HG02763 (cell line): Measurements from ENCODE around the gene EXOC6.
"Not testable (repeated sequence)": the region's sequence is repeated elsewhere in the genome, so short reads cannot be mapped to it uniquely, and the experiment has no call there.

Experiments
- ATAC-seq: cut with Tn5 transposase; IDR thresholded peaks from one replicate; pipeline ENCODE4 v1.9.1; 2021; ENCODE audit warnings: mild to moderate bottlenecking, moderate library complexity; ENCODE audit not compliant: unreplicated experiment

The EXOC6 gene

DNA sequence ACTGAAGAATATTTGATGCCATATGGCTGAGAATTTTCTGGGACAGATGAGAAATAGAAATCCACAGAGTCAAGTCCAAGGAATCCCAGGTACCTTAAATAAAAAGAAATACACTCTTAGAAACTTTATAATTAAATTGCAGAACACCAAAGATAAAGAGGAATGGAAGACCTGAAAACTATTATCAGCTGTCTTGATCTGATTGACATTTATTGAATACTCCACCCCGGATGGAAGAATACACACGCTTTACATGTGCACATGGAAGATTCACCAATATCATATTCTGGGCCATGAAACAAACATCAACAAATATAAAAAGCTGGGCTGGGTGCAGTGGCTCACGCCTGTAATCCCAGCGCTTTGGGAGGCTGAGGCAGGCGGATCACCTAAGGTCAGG lies 81.6 kb downstream of the EXOC6 start:
- no peak for ATAC-seq

DNA sequence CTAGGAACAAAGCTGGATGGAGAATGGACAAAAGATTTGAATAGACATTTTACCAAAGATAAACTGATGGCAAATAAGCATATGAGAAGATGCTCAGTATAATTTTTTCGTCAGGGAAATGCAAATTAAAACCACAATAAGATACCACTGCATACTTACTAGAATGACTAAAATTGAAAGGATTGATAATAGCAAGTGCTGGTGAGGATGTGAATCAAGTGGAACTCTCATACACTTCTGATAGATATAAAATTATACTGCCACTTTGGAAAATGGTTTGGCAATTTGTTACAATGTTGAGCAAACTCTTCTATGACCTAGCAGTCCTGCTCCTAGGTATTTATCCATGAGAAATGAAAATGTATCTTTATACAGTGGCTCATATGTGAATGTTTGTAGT lies 83.3 kb downstream of the EXOC6 start:
- ATAC-seq, result no peak

- no peak for ATAC-seq
Measured at GRCh38 chr10:92937876-92938275, 89.6 kb downstream of the EXOC6 start.

DNA sequence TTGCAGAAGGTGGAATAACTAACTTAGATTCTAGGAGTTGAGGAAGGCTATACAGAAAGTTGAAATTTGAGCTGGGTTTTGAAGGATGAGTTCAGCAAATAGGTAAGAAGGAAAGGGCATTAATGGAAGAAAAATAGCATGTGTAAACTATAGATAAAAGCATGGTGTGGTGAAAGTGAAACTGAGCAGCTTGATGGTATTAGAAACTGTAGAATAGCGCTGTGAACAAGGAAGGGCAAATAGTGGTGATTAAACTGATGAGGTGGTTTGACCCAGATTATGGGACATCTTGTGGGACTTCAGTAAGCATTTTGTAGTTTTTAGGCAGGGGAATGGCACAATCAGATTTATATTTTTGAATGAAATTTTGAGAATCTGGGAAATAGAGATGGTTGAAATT lies 90.5 kb downstream of the EXOC6 start:
- no peak for ATAC-seq

DNA sequence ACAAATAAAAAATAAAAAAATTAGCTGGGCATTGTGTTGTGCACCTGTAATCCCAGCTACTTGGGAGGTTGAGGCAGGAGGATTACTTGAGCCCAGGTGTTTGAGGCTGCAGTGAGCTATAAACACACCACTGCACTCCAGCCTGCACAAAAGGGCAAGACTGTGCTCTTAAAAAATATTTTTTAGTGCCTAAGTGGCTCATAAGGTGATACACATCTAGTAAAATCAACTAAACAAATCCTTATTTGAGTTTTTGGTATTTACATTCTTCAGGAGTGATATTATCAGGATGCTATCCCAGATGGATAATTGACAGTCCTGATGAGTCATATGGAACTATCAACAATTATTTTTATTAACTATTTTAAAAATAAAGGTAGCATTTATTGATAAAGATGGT lies 93.9 kb downstream of the EXOC6 start:
- ATAC-seq, result no peak

GRCh38 chr10:92946491-92946890 lies 98.2 kb downstream of the EXOC6 start:
- no peak for ATAC-seq

DNA sequence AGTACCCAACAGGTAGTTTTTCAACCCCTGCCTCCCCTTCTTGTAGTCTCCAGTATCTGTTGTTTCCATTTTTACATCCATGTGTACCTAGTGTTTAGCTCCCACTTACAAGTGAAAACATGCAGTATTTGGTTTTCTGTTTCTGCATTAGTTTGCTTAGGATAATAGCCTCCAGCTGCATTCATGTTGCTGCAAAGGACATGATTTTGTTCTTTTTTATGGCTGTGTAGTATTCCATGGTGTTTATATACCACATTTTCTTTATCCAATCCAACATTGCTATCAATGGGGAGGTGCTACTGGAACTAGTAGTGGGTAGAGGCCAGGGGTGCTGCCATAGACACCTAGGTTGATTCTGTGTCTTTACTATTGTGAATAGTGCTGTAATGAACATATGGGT lies 104.3 kb downstream of the EXOC6 start:
- ATAC-seq, result not testable (repeated sequence)

- no peak for ATAC-seq
Measured at GRCh38 chr10:92957223-92958010, 109.1 kb downstream of the EXOC6 start.

- ATAC-seq, result no peak
Measured at GRCh38 chr10:92961638-92962037, 113.3 kb downstream of the EXOC6 start.

DNA sequence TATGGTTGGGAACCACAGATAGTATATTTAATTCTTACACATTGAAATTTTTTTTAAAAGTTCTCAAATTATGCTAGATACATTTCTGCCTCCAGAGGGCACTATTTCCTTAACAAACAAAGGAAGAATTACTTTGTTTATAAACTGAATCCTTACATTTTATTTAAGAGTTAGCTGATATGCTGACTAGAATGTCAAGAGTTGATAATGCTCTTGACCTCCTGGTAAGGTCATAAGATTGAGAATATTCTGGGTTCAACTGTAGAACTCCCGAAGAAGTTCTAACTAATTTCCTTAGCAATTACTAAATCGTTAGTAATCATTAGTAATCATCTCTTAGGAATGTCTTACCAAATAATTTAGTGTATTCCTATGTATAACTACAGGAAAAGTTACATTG lies 117.0 kb downstream of the EXOC6 start:
- ATAC-seq, result no peak

GRCh38 chr10:92967641-92968040 lies 119.3 kb downstream of the EXOC6 start:
- ATAC-seq, result no peak

GRCh38 chr10:92969151-92969550 lies 120.8 kb downstream of the EXOC6 start:
- ATAC-seq, result no peak

DNA sequence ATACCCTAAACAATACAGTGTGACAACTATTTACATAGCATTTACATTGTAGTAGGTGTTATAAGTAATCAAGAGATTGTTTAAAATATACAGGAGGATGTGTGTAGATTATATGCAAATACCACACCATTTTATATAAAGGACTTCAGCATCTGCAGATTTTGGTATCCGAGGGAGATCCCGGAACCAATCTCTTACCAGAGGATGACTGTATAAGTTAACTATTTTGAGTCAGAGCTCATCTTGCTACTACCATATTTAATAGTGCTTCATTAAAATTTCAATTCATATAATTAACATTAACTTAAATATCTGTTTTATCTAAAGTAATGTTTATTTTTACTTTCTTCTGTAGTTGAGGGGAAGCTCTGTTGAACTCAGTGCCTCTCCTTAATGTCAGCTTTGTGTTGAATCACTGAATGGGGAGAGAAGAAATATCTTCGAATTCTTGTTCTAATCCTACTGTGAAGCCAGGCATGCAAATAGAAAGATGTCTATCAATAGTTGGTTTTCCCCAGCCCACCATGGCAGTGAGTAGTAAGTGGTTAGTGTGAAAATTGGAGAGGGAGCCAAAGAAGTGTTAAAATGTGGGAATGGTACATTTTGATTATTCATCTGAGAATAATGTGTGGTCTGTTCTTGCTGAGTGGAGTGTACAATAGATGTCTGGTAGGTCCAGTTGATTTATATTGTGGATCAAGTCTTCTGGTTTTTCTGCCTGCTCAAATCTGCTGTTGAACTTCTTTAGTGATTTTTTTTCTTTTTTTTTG lies 122.2 kb downstream of the EXOC6 start:
- no peak for ATAC-seq

- no peak for ATAC-seq
Measured at GRCh38 chr10:92972066-92972870, 123.9 kb downstream of the EXOC6 start.

DNA sequence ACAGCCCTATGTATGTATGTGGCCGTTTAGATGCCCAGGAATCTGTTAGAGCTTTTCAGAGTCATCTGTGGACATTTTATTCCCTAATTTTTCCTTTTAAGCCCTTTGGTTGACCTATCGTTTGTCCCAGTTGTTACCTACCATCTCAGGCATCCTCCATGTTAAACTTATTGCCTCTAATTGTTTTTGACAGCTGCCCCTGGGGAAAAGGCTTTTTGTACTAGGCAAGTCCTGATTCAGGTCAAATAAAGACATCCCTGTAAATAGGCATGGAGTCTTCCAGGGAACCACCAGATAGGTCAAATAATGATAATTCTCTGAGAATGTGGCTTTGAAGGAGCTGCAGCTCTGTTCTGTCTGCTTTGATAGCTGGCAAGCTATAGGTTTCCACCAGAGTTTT lies 124.6 kb downstream of the EXOC6 start:
- ATAC-seq, result no peak

- ATAC-seq, result not testable (repeated sequence)
Measured at GRCh38 chr10:92976278-92976677, 128.0 kb downstream of the EXOC6 start.

DNA sequence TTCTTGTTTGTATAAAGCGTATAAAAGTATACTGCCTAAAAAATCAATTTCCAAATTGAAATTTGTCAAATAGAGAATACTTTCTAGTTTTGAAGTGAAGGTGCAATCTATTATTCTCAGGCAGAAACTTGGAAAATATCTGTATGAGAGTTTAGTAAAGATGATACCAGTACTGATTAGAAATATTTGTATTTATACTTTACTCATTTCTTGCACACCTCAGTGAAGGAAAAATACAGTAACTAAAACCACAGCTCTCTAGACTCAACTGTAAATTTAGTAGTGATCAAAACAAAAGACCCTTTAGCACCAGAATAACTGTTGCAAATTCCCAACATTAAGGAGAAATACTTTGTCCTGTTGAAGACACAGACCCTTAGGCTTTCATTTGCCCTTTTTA lies 140.9 kb downstream of the EXOC6 start:
- no peak for ATAC-seq

- no peak for ATAC-seq
Measured at GRCh38 chr10:92990615-92991014, 142.3 kb downstream of the EXOC6 start.

GRCh38 chr10:92991513-92991912 lies 143.2 kb downstream of the EXOC6 start:
- no peak for ATAC-seq

- ATAC-seq, result no peak
Measured at GRCh38 chr10:92993699-92994272, 145.5 kb downstream of the EXOC6 start.

GRCh38 chr10:92995509-92995908 lies 147.2 kb downstream of the EXOC6 start:
- ATAC-seq, result no peak
